ENCODE results near the gene CKAP2L.

DNA sequence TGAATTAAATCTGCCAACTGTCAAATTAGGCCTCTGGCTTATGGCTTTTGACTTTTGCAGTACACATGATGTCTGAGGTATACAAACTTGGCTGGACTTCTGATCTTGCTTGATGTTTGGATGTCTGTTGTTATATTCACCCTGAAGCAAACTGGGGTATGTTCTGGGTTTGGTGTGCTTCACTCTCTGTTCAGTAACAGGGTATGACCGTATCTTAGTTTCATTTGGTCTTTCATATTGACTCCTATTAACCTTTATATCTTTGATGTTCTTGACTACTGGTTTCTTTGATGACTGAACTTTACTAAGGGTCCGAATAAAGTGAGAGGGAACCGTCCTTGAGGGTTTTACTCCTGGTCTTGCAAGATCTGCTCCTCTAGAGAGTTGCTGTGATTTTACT lies 8.2 kb downstream of the CKAP2L start:
- TF ChIP-seq CTCF (IDR thresholded peaks at IDR 0.05), result no peak
- TF ChIP-seq EP300 (IDR thresholded peaks at IDR 0.05), result no peak
- no peak for TF ChIP-seq POLR2AphosphoS5 (IDR thresholded peaks at IDR 0.05)
- TF ChIP-seq POLR2A (IDR thresholded peaks at IDR 0.05), result no peak

All from suprapubic skin (tissue), 4 donors.